Keratinocyte (primary cell): ENCODE data around the gene ARHGAP20. TPM values are rescaled to one million over a fixed set of nuclear protein-coding genes. Genes with fewer than 3 reads are reported as not detected.

Source experiments
- DNase-seq: peaks from one replicate; pipeline ENCODE4 v3.0.0-alpha.2; 2011; ENCODE audit warnings: low read depth, missing footprints, low spot score
- FAIRE-seq: peaks from 2 replicates; lab custom pipeline; 2011; peaks lifted over from hg19 to GRCh38; lab: Jason Lieb, UNC
- H2AFZ ChIP-seq: 2 replicates; pipeline ENCODE4 v1.6.0; 2012; ENCODE audit warnings: low read length, control low read depth, inconsistent platforms; ENCODE audit not compliant: control insufficient read depth
- H3K27ac ChIP-seq: 2 replicates; pipeline ENCODE4 v1.5.1; 2011; ENCODE audit warnings: low read length; ENCODE audit not compliant: control insufficient read depth, insufficient read depth
- H3K27me3 ChIP-seq: 3 replicates; pipeline ENCODE4 v1.6.0; 2011; ENCODE audit warnings: low read length; ENCODE audit not compliant: control insufficient read depth, insufficient read depth; ENCODE audit errors: extremely low read depth
- H3K36me3 ChIP-seq, 2 experiments: 2 replicates in 1 of 2; 3 replicates in 1 of 2; pipeline ENCODE4 v1.5.1; 2011; ENCODE audit warnings: low read length in 2 of 2, mild to moderate bottlenecking in 1 of 2; ENCODE audit not compliant: control insufficient read depth in 2 of 2, insufficient read depth in 2 of 2; ENCODE audit errors: extremely low read depth in 1 of 2
- H3K4me1 ChIP-seq: 3 replicates; pipeline ENCODE4 v1.5.1; 2011; ENCODE audit warnings: low read length; ENCODE audit not compliant: control insufficient read depth, insufficient read depth; ENCODE audit errors: extremely low read depth
- H3K4me2 ChIP-seq: 3 replicates; pipeline ENCODE4 v1.6.0; 2011; ENCODE audit warnings: low read depth, low read length; ENCODE audit not compliant: control insufficient read depth, insufficient read depth; ENCODE audit errors: extremely low read depth
- H3K4me3 ChIP-seq, 3 experiments: fragments of 200-600 bp in 1 of 3; sonication (generic) in 1 of 3; 2 replicates in 2 of 3; 3 replicates in 1 of 3; pipeline ENCODE4 v1.5.1; 2011 to 2016; ENCODE audit warnings: low read length in 3 of 3, mild to moderate bottlenecking in 3 of 3, control low read depth in 2 of 3, inconsistent platforms in 1 of 3, low read depth in 1 of 3, mixed read lengths in 1 of 3, mixed run types in 1 of 3, moderate library complexity in 1 of 3; ENCODE audit not compliant: control insufficient read depth in 2 of 3, insufficient read depth in 2 of 3; ENCODE audit errors: extremely low read depth in 1 of 3
- H3K79me2 ChIP-seq: 2 replicates; pipeline ENCODE4 v1.6.0; 2012; ENCODE audit warnings: low read length; ENCODE audit not compliant: control insufficient read depth, insufficient read depth
- H3K9ac ChIP-seq: 3 replicates; pipeline ENCODE4 v1.6.0; 2011; ENCODE audit warnings: low read length; ENCODE audit not compliant: control insufficient read depth, insufficient read depth; ENCODE audit errors: extremely low read depth
- H3K9me1 ChIP-seq: 3 replicates; pipeline ENCODE4 v1.6.0; 2011; ENCODE audit warnings: low read length; ENCODE audit not compliant: control insufficient read depth, insufficient read depth; ENCODE audit errors: extremely low read depth
- H3K9me3 ChIP-seq: 2 replicates; pipeline ENCODE4 v1.5.1; 2012; ENCODE audit warnings: low read depth, low read length; ENCODE audit not compliant: control insufficient read depth
- H4K20me1 ChIP-seq: 3 replicates; pipeline ENCODE4 v1.6.0; 2011; ENCODE audit warnings: low read length; ENCODE audit not compliant: control insufficient read depth, insufficient read depth; ENCODE audit errors: extremely low read depth
- EZH2 ChIP-seq: IDR thresholded peaks from one replicate; pipeline ENCODE4 v1.6.1; 2012; ENCODE audit warnings: inconsistent platforms, mild to moderate bottlenecking, low read length, moderate library complexity
- dilution Hi-C: fragments of 300-500 bp; cut with MboI; formaldehyde crosslinking; loops from one replicate; pipeline ENCODE4 v1.7.0; 2020; ENCODE audit warnings: low sequenced_read_pairs; ENCODE audit not compliant: extremely low pct_ligation_motif_present
- polyA plus RNA-seq, 5 experiments: library from polyadenylated mRNA; depleted of rRNA in 3 of 5; stranded (reverse) in 3 of 5; stranded (forward) in 1 of 5; unstranded in 1 of 5; fragments of >200 nt; gene quantifications; 1 replicate in 1 of 5; 2 replicates in 3 of 5; 3 replicates in 1 of 5; pipeline versions ENCODE4 v1.2.1 to v1.2.3, GENCODE V29; 2011 to 2012; ENCODE audit warnings: missing spikeins in 2 of 5, low read depth in 1 of 5, low replicate concordance in 1 of 5
- TF ChIP-seq, protein P1 (sequence below), 3 experiments: IDR thresholded peaks in 1 of 3; conservative IDR thresholded peaks in 1 of 3; optimal IDR thresholded peaks in 1 of 3; 2 replicates in 2 of 3; 3 replicates in 1 of 3; pipeline versions ENCODE3 to v1.5.1; 2011; ENCODE audit warnings: low read length in 3 of 3, mild to moderate bottlenecking in 3 of 3, moderate library complexity in 2 of 3, control low read depth in 1 of 3, inconsistent platforms in 1 of 3; ENCODE audit not compliant: insufficient read depth in 2 of 3; ENCODE audit errors: extremely low read depth in 1 of 3

Gene ARHGAP20
- polyA plus RNA-seq, 1 donor (not counting 4 experiments of a cell fraction or from before 2014, with no cell fraction given): not detected

DNA sequence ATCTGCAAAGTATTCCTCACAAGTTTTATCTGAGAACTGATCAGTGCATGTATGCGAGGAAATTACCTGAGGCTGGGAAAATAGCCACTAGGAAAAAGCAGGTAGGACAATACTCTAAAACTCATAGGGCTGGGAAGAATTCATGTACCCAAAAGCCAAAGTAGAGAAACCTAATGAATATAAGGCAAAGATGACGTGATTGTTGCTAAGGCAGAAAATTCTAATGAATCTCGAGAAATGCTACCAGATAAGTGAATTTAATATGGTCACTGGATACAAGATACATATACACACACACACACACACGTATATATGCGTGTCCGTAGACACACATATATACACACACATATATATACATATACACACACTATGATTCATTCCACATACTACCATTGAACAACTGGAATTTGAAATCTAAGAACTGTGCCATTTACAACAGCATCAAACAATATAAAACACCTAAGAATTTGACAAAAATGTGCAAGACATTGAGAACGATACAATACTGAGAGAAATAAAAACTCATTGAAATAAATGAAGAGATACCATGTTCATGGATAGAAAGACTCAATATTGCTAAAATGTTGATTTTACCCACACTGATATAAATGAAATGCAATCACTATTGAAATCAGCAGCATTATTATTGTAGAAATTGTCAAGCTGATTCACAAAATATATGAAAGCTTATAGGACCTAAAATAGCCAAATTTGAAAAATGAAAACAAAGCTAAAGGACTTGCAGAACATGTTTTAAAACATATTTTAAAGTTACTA, 46.4 kb downstream of the ARHGAP20 start:
- dilution Hi-C loops: no loop called here
- H3K79me2 ChIP-seq: no peaks in the 10 kb centered on the region
- H3K9ac ChIP-seq: no peak overlapping the region
- H3K9me3 ChIP-seq: no peaks in the 10 kb centered on the region
- no peaks in the 10 kb centered on the region for H3K9me1 ChIP-seq
- no peak for TF ChIP-seq EZH2
- TF ChIP-seq, protein P1, sequence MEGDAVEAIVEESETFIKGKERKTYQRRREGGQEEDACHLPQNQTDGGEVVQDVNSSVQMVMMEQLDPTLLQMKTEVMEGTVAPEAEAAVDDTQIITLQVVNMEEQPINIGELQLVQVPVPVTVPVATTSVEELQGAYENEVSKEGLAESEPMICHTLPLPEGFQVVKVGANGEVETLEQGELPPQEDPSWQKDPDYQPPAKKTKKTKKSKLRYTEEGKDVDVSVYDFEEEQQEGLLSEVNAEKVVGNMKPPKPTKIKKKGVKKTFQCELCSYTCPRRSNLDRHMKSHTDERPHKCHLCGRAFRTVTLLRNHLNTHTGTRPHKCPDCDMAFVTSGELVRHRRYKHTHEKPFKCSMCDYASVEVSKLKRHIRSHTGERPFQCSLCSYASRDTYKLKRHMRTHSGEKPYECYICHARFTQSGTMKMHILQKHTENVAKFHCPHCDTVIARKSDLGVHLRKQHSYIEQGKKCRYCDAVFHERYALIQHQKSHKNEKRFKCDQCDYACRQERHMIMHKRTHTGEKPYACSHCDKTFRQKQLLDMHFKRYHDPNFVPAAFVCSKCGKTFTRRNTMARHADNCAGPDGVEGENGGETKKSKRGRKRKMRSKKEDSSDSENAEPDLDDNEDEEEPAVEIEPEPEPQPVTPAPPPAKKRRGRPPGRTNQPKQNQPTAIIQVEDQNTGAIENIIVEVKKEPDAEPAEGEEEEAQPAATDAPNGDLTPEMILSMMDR (optimal IDR thresholded peaks at IDR 0.05 in 1 of 3, IDR thresholded peaks at IDR 0.05 in 1 of 3, conservative IDR thresholded peaks at IDR 0.05 in 1 of 3; ENCODE audit: extremely low read depth in 1 of 3, insufficient read depth in 2 of 3, low read length in 3 of 3): no peak
- H3K36me3 ChIP-seq: no peaks in the 10 kb centered on the region
- H4K20me1 ChIP-seq: no peaks in the 10 kb centered on the region
- H3K4me1 ChIP-seq: no peaks in the 10 kb centered on the region
- no peak for DNase-seq
- FAIRE-seq: no peak
- H3K27ac ChIP-seq: no peak overlapping the region
- no peak overlapping the region for H3K4me2 ChIP-seq
- H2AFZ ChIP-seq: no peak overlapping the region
- peaks cover 3% of the 10 kb centered on the region for H3K27me3 ChIP-seq
- H3K4me3 ChIP-seq: no peak overlapping the region

DNA sequence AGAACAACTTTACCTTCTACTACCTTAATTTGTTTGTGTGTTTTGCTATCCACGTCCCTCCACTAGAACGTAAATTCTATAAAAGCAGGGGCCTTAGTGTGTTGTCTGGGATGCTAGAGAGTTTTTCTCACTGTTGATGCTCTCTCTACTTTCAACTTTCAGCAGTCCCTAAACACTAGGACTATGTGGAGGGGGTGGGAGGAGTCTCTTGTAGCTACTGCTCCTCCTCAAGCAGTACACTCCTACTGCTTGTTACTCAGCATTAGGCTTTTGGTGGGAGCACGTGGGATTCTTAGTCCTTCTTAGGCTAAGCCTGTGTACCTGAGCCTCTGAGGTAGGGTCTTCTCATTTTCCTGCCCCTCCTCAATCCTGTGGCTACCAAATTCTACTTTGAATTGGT, 56.3 kb downstream of the ARHGAP20 start:
- Histone ChIP-seq H3K4me2 (no peak overlapping the region), H3K9me1 (no peaks in the 10 kb centered on the region), H3K4me1 (no peaks in the 10 kb centered on the region), H3K27ac (no peak overlapping the region), H4K20me1 (no peaks in the 10 kb centered on the region), H3K9ac (no peak overlapping the region), H2AFZ (no peak overlapping the region), H3K27me3 (no peaks in the 10 kb centered on the region), H3K9me3 (no peaks in the 10 kb centered on the region), H3K79me2 (no peaks in the 10 kb centered on the region), H3K36me3 (no peaks in the 10 kb centered on the region), H3K4me3 (no peak overlapping the region)
- no peak for FAIRE-seq
- no peak for DNase-seq
- no peak for TF ChIP-seq EZH2
- TF ChIP-seq, protein P1 (optimal IDR thresholded peaks at IDR 0.05 in 1 of 3, IDR thresholded peaks at IDR 0.05 in 1 of 3, conservative IDR thresholded peaks at IDR 0.05 in 1 of 3; ENCODE audit: extremely low read depth in 1 of 3, insufficient read depth in 2 of 3, low read length in 3 of 3): no peak
- dilution Hi-C loops: no loop called here
